ENCODE results near the gene PDZD4.

DNA sequence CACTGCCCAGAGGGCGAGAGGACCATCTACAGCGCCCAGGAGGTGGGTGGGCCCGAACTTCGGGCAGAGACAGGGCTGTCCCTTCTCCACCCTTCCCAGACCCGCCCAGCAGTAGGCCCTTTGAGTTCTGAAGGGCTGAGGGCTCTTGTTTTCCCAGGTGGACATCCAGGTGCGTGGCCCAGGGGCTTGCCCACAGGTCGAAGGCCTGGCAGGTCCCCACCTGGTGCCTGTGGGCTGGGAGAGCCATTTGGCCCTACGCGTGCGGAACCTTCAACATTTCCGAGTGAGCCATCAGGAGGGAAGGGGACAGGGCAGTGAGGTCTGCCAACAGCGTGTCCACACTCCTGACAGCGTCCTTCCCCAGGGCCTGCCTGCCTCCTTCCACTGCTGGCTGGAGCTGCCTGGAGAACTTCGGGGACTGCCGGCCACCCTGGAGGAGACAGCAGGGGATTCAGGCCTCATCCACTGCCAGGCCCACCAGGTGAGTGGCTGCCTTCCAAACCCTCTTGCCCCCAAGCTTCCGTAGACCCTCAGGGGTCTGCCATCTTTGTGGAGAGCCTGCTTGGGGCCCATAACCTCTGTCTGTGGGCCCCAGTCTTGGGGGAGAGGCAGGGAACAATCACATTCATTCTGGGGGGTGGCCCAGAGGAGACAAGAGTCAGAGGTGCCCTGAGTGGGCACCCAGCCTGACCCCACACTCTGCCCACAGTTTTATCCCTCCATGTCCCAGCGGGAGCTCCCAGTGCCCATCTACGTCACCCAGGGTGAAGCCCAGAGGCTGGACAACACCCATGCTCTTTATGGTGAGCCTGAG, 59.5 kb downstream of the PDZD4 start:
- TF ChIP-seq ZBTB7A (IDR thresholded peaks at IDR 0.05; ENCODE audit: low read depth) (no peak), TEAD4 (IDR thresholded peaks at IDR 0.05) (no peak), CREB1 (IDR thresholded peaks at IDR 0.05; ENCODE audit: low read depth) (no peak), RAD21 (IDR thresholded peaks at IDR 0.05; ENCODE audit: low read depth) (no peak)
- TF ChIP-seq, protein P1, sequence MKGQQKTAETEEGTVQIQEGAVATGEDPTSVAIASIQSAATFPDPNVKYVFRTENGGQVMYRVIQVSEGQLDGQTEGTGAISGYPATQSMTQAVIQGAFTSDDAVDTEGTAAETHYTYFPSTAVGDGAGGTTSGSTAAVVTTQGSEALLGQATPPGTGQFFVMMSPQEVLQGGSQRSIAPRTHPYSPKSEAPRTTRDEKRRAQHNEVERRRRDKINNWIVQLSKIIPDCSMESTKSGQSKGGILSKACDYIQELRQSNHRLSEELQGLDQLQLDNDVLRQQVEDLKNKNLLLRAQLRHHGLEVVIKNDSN (IDR thresholded peaks at IDR 0.05) = no peak
- TF ChIP-seq, protein P2, sequence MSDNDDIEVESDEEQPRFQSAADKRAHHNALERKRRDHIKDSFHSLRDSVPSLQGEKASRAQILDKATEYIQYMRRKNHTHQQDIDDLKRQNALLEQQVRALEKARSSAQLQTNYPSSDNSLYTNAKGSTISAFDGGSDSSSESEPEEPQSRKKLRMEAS (IDR thresholded peaks at IDR 0.05) = no peak

Measured in Ishikawa (cell line).